ENCODE measurements around the gene ZNF451. TPM values are rescaled to one million over a fixed set of nuclear protein-coding genes. Genes with fewer than 3 reads are reported as not detected.

ZNF451 gene
- total RNA-seq, 1 experiment from 2014 or later = 92.3 TPM

- Histone ChIP-seq H3K79me2 (ENCODE audit: low read length) (peaks cover 91% of the 10 kb centered on the region), H3K4me1 (ENCODE audit: low read length) (peaks cover 13% of the 10 kb centered on the region), H3K36me3 (ENCODE audit: insufficient read depth, low read length) (peaks cover 42% of the 10 kb centered on the region; the same call in 1 of the 2 replicates), H3K9me2 (replicated peaks; ENCODE audit: insufficient read depth, low read length) (no peaks in the 10 kb centered on the region), H3K4me3 (ENCODE audit: low read length) (no peak overlapping the region), H3K4me2 (ENCODE audit: low read depth, low read length, poor library complexity, severe bottlenecking) (no peak overlapping the region), H4K20me1 (ENCODE audit: insufficient read depth, low read depth, low read length) (0 out of 2 replicates have a peak, but pooled peaks cover 3% of the 10 kb centered on the region), H3K9me3 (ENCODE audit: low read length) (no peaks in the 10 kb centered on the region), H3K27ac (ENCODE audit: low read length) (no peak overlapping the region), H3K27me3 (ENCODE audit: low read length) (no peaks in the 10 kb centered on the region), H2AFZ (ENCODE audit: low read length) (no peak overlapping the region), H3K9ac (ENCODE audit: low read length) (no peak overlapping the region)
- no peak for DNase-seq
Measured at GRCh38 chr6:57180596-57180995, 90.6 kb downstream of the ZNF451 start.

- Histone ChIP-seq H3K4me2 (ENCODE audit: low read depth, low read length, poor library complexity, severe bottlenecking) (no peak overlapping the region), H3K9me2 (replicated peaks; ENCODE audit: insufficient read depth, low read length) (no peaks in the 10 kb centered on the region), H2AFZ (ENCODE audit: low read length) (no peak overlapping the region), H3K4me1 (ENCODE audit: low read length) (0 out of 2 replicates have a peak, but pooled peaks cover 3% of the 10 kb centered on the region), H3K27ac (ENCODE audit: low read length) (no peak overlapping the region), H3K9ac (ENCODE audit: low read length) (no peak overlapping the region), H4K20me1 (ENCODE audit: insufficient read depth, low read depth, low read length) (0 out of 2 replicates have a peak, but pooled peaks cover 3% of the 10 kb centered on the region), H3K27me3 (ENCODE audit: low read length) (no peaks in the 10 kb centered on the region), H3K9me3 (ENCODE audit: low read length) (no peaks in the 10 kb centered on the region), H3K79me2 (ENCODE audit: low read length) (peaks cover 81% of the 10 kb centered on the region), H3K4me3 (ENCODE audit: low read length) (no peak overlapping the region), H3K36me3 (ENCODE audit: insufficient read depth, low read length) (peaks cover 45% of the 10 kb centered on the region; the same call in 1 of the 2 replicates)
- no peak for DNase-seq
Measured at GRCh38 chr6:57182017-57182432, 92.0 kb downstream of the ZNF451 start.

GRCh38 chr6:57183336-57183735 lies 93.3 kb downstream of the ZNF451 start:
- peaks cover 68% of the 10 kb centered on the region for H3K79me2 ChIP-seq (ENCODE audit: low read length)
- peaks cover 2% of the 10 kb centered on the region; the same call in 1 of the 2 replicates for H3K4me1 ChIP-seq (ENCODE audit: low read length)
- H3K27me3 ChIP-seq (ENCODE audit: low read length) = no peaks in the 10 kb centered on the region
- H3K4me3 ChIP-seq (ENCODE audit: low read length) = no peak overlapping the region
- H3K9me2 ChIP-seq (replicated peaks; ENCODE audit: insufficient read depth, low read length) = no peaks in the 10 kb centered on the region
- H3K36me3 ChIP-seq (ENCODE audit: insufficient read depth, low read length) = peaks cover 56% of the 10 kb centered on the region; the same call in 1 of the 2 replicates
- no peak overlapping the region for H3K27ac ChIP-seq (ENCODE audit: low read length)
- no peak overlapping the region for H2AFZ ChIP-seq (ENCODE audit: low read length)
- no peak overlapping the region for H3K9ac ChIP-seq (ENCODE audit: low read length)
- H3K4me2 ChIP-seq (ENCODE audit: low read depth, low read length, poor library complexity, severe bottlenecking) = no peak overlapping the region
- 0 out of 2 replicates have a peak, but pooled peaks cover 3% of the 10 kb centered on the region for H4K20me1 ChIP-seq (ENCODE audit: insufficient read depth, low read depth, low read length)
- H3K9me3 ChIP-seq (ENCODE audit: low read length) = no peaks in the 10 kb centered on the region
- DNase-seq = no peak

- peak; percentile 54 for DNase-seq
- Histone ChIP-seq H3K27ac (ENCODE audit: low read length) (no peak overlapping the region), H3K9me2 (replicated peaks; ENCODE audit: insufficient read depth, low read length) (no peaks in the 10 kb centered on the region), H3K4me2 (ENCODE audit: low read depth, low read length, poor library complexity, severe bottlenecking) (no peak overlapping the region), H4K20me1 (ENCODE audit: insufficient read depth, low read depth, low read length) (0 out of 2 replicates have a peak, but pooled peaks cover 2% of the 10 kb centered on the region), H3K27me3 (ENCODE audit: low read length) (no peaks in the 10 kb centered on the region), H3K4me1 (ENCODE audit: low read length) (no peaks in the 10 kb centered on the region; the same call in 1 of the 2 replicates), H3K9me3 (ENCODE audit: low read length) (no peaks in the 10 kb centered on the region), H3K79me2 (ENCODE audit: low read length) (peaks cover 9% of the 10 kb centered on the region), H3K9ac (ENCODE audit: low read length) (no peak overlapping the region), H3K4me3 (ENCODE audit: low read length) (no peak overlapping the region), H3K36me3 (ENCODE audit: insufficient read depth, low read length) (peaks cover 21% of the 10 kb centered on the region; the same call in 1 of the 2 replicates), H2AFZ (ENCODE audit: low read length) (no peak overlapping the region)
Measured at GRCh38 chr6:57190140-57190539, 100.2 kb downstream of the ZNF451 start.

- Histone ChIP-seq H3K9me3 (ENCODE audit: low read length) (no peaks in the 10 kb centered on the region), H2AFZ (ENCODE audit: low read length) (no peak overlapping the region), H3K4me3 (ENCODE audit: low read length) (no peak overlapping the region), H3K27me3 (ENCODE audit: low read length) (no peaks in the 10 kb centered on the region), H3K4me2 (ENCODE audit: low read depth, low read length, poor library complexity, severe bottlenecking) (no peak overlapping the region), H3K9me2 (replicated peaks; ENCODE audit: insufficient read depth, low read length) (no peaks in the 10 kb centered on the region), H3K27ac (ENCODE audit: low read length) (no peak overlapping the region), H4K20me1 (ENCODE audit: insufficient read depth, low read depth, low read length) (0 out of 2 replicates have a peak, but pooled peaks cover 2% of the 10 kb centered on the region), H3K4me1 (ENCODE audit: low read length) (no peaks in the 10 kb centered on the region), H3K9ac (ENCODE audit: low read length) (no peak overlapping the region), H3K36me3 (ENCODE audit: insufficient read depth, low read length) (peaks cover 1% of the 10 kb centered on the region; the same call in 1 of the 2 replicates), H3K79me2 (ENCODE audit: low read length) (no peaks in the 10 kb centered on the region)
- DNase-seq = no peak
Measured at GRCh38 chr6:57193177-57193576, 103.2 kb downstream of the ZNF451 start.

GRCh38 chr6:57195457-57195856 lies 105.5 kb downstream of the ZNF451 start:
- H4K20me1 ChIP-seq (ENCODE audit: insufficient read depth, low read depth, low read length) = 0 out of 2 replicates have a peak, but pooled peaks cover 2% of the 10 kb centered on the region
- no peaks in the 10 kb centered on the region for H3K4me1 ChIP-seq (ENCODE audit: low read length)
- H2AFZ ChIP-seq (ENCODE audit: low read length) = no peak overlapping the region
- no peaks in the 10 kb centered on the region for H3K36me3 ChIP-seq (ENCODE audit: insufficient read depth, low read length)
- no peaks in the 10 kb centered on the region for H3K9me2 ChIP-seq (replicated peaks; ENCODE audit: insufficient read depth, low read length)
- H3K27me3 ChIP-seq (ENCODE audit: low read length) = no peaks in the 10 kb centered on the region
- H3K4me3 ChIP-seq (ENCODE audit: low read length) = no peak overlapping the region
- no peak overlapping the region for H3K27ac ChIP-seq (ENCODE audit: low read length)
- no peak overlapping the region for H3K4me2 ChIP-seq (ENCODE audit: low read depth, low read length, poor library complexity, severe bottlenecking)
- no peaks in the 10 kb centered on the region for H3K9me3 ChIP-seq (ENCODE audit: low read length)
- no peak for DNase-seq
- no peaks in the 10 kb centered on the region for H3K79me2 ChIP-seq (ENCODE audit: low read length)
- H3K9ac ChIP-seq (ENCODE audit: low read length) = no peak overlapping the region

- Histone ChIP-seq H3K4me1 (ENCODE audit: low read length) (no peaks in the 10 kb centered on the region), H3K36me3 (ENCODE audit: insufficient read depth, low read length) (no peaks in the 10 kb centered on the region), H3K4me2 (ENCODE audit: low read depth, low read length, poor library complexity, severe bottlenecking) (no peak overlapping the region), H4K20me1 (ENCODE audit: insufficient read depth, low read depth, low read length) (no peaks in the 10 kb centered on the region; the same call in 1 of the 2 replicates), H3K4me3 (ENCODE audit: low read length) (no peak overlapping the region), H3K27ac (ENCODE audit: low read length) (no peak overlapping the region), H3K27me3 (ENCODE audit: low read length) (no peaks in the 10 kb centered on the region), H3K9ac (ENCODE audit: low read length) (no peak overlapping the region), H3K9me3 (ENCODE audit: low read length) (no peaks in the 10 kb centered on the region), H2AFZ (ENCODE audit: low read length) (no peak overlapping the region), H3K9me2 (replicated peaks; ENCODE audit: insufficient read depth, low read length) (no peaks in the 10 kb centered on the region), H3K79me2 (ENCODE audit: low read length) (no peaks in the 10 kb centered on the region)
- DNase-seq = no peak
Measured at GRCh38 chr6:57198926-57199636, 109.1 kb downstream of the ZNF451 start.

GRCh38 chr6:57201718-57202117 lies 111.7 kb downstream of the ZNF451 start:
- no peak overlapping the region for H3K4me3 ChIP-seq (ENCODE audit: low read length)
- no peak for DNase-seq
- no peak overlapping the region for H3K4me2 ChIP-seq (ENCODE audit: low read depth, low read length, poor library complexity, severe bottlenecking)
- H3K27me3 ChIP-seq (ENCODE audit: low read length) = no peaks in the 10 kb centered on the region
- no peak overlapping the region for H3K27ac ChIP-seq (ENCODE audit: low read length)
- H4K20me1 ChIP-seq (ENCODE audit: insufficient read depth, low read depth, low read length) = no peaks in the 10 kb centered on the region; the same call in 1 of the 2 replicates
- H3K4me1 ChIP-seq (ENCODE audit: low read length) = no peaks in the 10 kb centered on the region
- H3K9ac ChIP-seq (ENCODE audit: low read length) = no peak overlapping the region
- H3K79me2 ChIP-seq (ENCODE audit: low read length) = no peaks in the 10 kb centered on the region
- H3K9me3 ChIP-seq (ENCODE audit: low read length) = no peaks in the 10 kb centered on the region
- no peaks in the 10 kb centered on the region for H3K9me2 ChIP-seq (replicated peaks; ENCODE audit: insufficient read depth, low read length)
- no peaks in the 10 kb centered on the region for H3K36me3 ChIP-seq (ENCODE audit: insufficient read depth, low read length)
- no peak overlapping the region for H2AFZ ChIP-seq (ENCODE audit: low read length)
